HG02870 (cell line): ENCODE results near the gene APBA1.

Experiments
- ATAC-seq: cut with Tn5 transposase; IDR thresholded peaks from one replicate; pipeline ENCODE4 v1.9.1; 2021; ENCODE audit warnings: mild to moderate bottlenecking, moderate library complexity; ENCODE audit not compliant: unreplicated experiment

Gene APBA1

GRCh38 chr9:69486498-69486897 is 185.7 kb downstream of the APBA1 start:
- no peak for ATAC-seq

- ATAC-seq = no peak
These were observed 186.7 kb downstream of the APBA1 start for GRCh38 chr9:69485466-69485865.

GRCh38 chr9:69483886-69484422 is 188.2 kb downstream of the APBA1 start:
- ATAC-seq = no peak

GRCh38 chr9:69476797-69477196 is 195.4 kb downstream of the APBA1 start:
- no peak for ATAC-seq

- no peak for ATAC-seq
These were observed 196.2 kb downstream of the APBA1 start for GRCh38 chr9:69476016-69476415.

- ATAC-seq = no peak
These were observed 197.3 kb downstream of the APBA1 start for GRCh38 chr9:69474821-69475220.

- ATAC-seq = no peak
These were observed 200.0 kb downstream of the APBA1 start for GRCh38 chr9:69472101-69472620.

- no peak for ATAC-seq
These were observed 200.7 kb downstream of the APBA1 start for GRCh38 chr9:69471433-69471832.

- no peak for ATAC-seq
These were observed 201.8 kb downstream of the APBA1 start for GRCh38 chr9:69470186-69470977.

GRCh38 chr9:69469136-69469535 is 203.0 kb downstream of the APBA1 start:
- ATAC-seq = no peak

GRCh38 chr9:69468380-69468779 is 203.8 kb downstream of the APBA1 start:
- no peak for ATAC-seq

GRCh38 chr9:69466151-69466550 is 206.0 kb downstream of the APBA1 start:
- no peak for ATAC-seq

- no peak for ATAC-seq
These were observed 206.7 kb downstream of the APBA1 start for GRCh38 chr9:69465473-69465872.

- ATAC-seq = no peak
These were observed 208.6 kb downstream of the APBA1 start for GRCh38 chr9:69463497-69464068.

GRCh38 chr9:69462394-69462793 is 209.8 kb downstream of the APBA1 start:
- ATAC-seq = no peak

- no peak for ATAC-seq
These were observed 210.9 kb downstream of the APBA1 start for GRCh38 chr9:69461103-69461887.

- no peak for ATAC-seq
These were observed 212.2 kb downstream of the APBA1 start for GRCh38 chr9:69460012-69460411.

- ATAC-seq = no peak
These were observed 214.0 kb downstream of the APBA1 start for GRCh38 chr9:69458176-69458575.

GRCh38 chr9:69456201-69456600 is 216.0 kb downstream of the APBA1 start:
- ATAC-seq = no peak

GRCh38 chr9:69455311-69455710 is 216.9 kb downstream of the APBA1 start:
- ATAC-seq = no peak

- ATAC-seq = no peak
These were observed 217.8 kb downstream of the APBA1 start for GRCh38 chr9:69454321-69454720.
